GM21723 (cell line): Measurements from ENCODE around the gene TNFAIP6.
"Not testable (repeated sequence)": the region's sequence is repeated elsewhere in the genome, so short reads cannot be mapped to it uniquely, and the experiment has no call there.

Experiments
- ATAC-seq: cut with Tn5 transposase; IDR thresholded peaks from one replicate; pipeline ENCODE4 v1.9.1; 2021; ENCODE audit warnings: mild to moderate bottlenecking, moderate library complexity; ENCODE audit not compliant: unreplicated experiment

Gene TNFAIP6

GRCh38 chr2:151410485-151410834 is 53.1 kb downstream of the TNFAIP6 start:
- ATAC-seq: peak; percentile 46

- no peak for ATAC-seq
Measured at GRCh38 chr2:151417650-151418049, 60.3 kb downstream of the TNFAIP6 start.

GRCh38 chr2:151421681-151422080 is 64.3 kb downstream of the TNFAIP6 start:
- not testable (repeated sequence) for ATAC-seq

- peak; percentile 77 for ATAC-seq
Measured at GRCh38 chr2:151422917-151423439, 65.6 kb downstream of the TNFAIP6 start.

GRCh38 chr2:151423760-151424159 is 66.4 kb downstream of the TNFAIP6 start:
- no peak for ATAC-seq
